WTC11 (cell line): ENCODE measurements around the gene GPX8. TPM values are rescaled to one million over a fixed set of nuclear protein-coding genes. Genes with fewer than 3 reads are reported as not detected.

Experiments used
- ATAC-seq: fragments of 200-7000 bp; cut with Tn5 transposase; 2 replicates; pipeline ENCODE4 v1.10.0; 2021; ENCODE audit warnings: mild to moderate bottlenecking, moderate library complexity
- CTCF ChIA-PET: fragments of 300-600 bp; sonication (Branson Sonifier 250); formaldehyde crosslinking; loops from one replicate; lab custom pipeline; 2021; ENCODE audit warnings: antibody characterized with exemption; lab: Charles Lee
- POLR2A ChIA-PET: fragments of 350-600 bp; sonication (Branson Sonifier 250); formaldehyde crosslinking; loops from one replicate; lab custom pipeline; 2021; ENCODE audit warnings: antibody characterized with exemption; lab: Charles Lee
- DNase-seq: peaks from one replicate; pipeline ENCODE4 v3.0.0; 2021; ENCODE audit warnings: low spot score
- H3K27ac Mint-ChIP-seq: 2 replicates; pipeline ENCODE4 v1.8.0; 2021; ENCODE audit warnings: mixed read lengths
- H3K27me3 Mint-ChIP-seq: 2 replicates; pipeline ENCODE4 v1.8.0; 2021; ENCODE audit warnings: low read depth, mild to moderate bottlenecking, moderate library complexity, mixed read lengths
- H3K36me3 Mint-ChIP-seq: 2 replicates; pipeline ENCODE4 v1.8.0; 2021; ENCODE audit warnings: mixed read lengths
- H3K4me1 Mint-ChIP-seq: 2 replicates; pipeline ENCODE4 v1.8.0; 2022; ENCODE audit warnings: mixed read lengths
- H3K4me3 Mint-ChIP-seq: 2 replicates; pipeline ENCODE4 v1.8.0; 2021; ENCODE audit warnings: mild to moderate bottlenecking, moderate library complexity, mixed read lengths
- H3K9me3 Mint-ChIP-seq: 2 replicates; pipeline ENCODE4 v1.8.0; 2021; ENCODE audit warnings: mixed read lengths
- ATF1 ChIP-seq: sonication (generic); formaldehyde crosslinking; IDR thresholded peaks from 2 replicates; pipeline ENCODE4 v1.8.1; 2023; ENCODE audit warnings: mild to moderate bottlenecking, moderate library complexity, missing genetic modification reagents
- GTF2I ChIP-seq: fragments of 250-450 bp; sonication (Bioruptor Pico); conservative IDR thresholded peaks from 2 replicates; pipeline ENCODE4 v1.4.0; 2021; ENCODE audit warnings: mild to moderate bottlenecking
- KAT7 ChIP-seq: sonication (generic); formaldehyde crosslinking; IDR thresholded peaks from 2 replicates; pipeline ENCODE4 v1.8.1; 2023; ENCODE audit warnings: missing genetic modification reagents, mild to moderate bottlenecking, borderline replicate concordance
- MXD4 ChIP-seq: fragments of 250-450 bp; sonication (Bioruptor Pico); IDR thresholded peaks from 2 replicates; pipeline ENCODE4 v1.8.0; 2021; ENCODE audit warnings: mild to moderate bottlenecking, moderate library complexity, borderline replicate concordance
- MYBL2 ChIP-seq: sonication (generic); formaldehyde crosslinking; IDR thresholded peaks from 2 replicates; pipeline ENCODE4 v1.8.1; 2023; ENCODE audit warnings: mild to moderate bottlenecking, moderate library complexity, missing genetic modification reagents
- NFE2L1 ChIP-seq: sonication (generic); formaldehyde crosslinking; IDR thresholded peaks from 2 replicates; pipeline ENCODE4 v1.8.1; 2023; ENCODE audit warnings: missing genetic modification reagents
- PRDM15 ChIP-seq: sonication (generic); formaldehyde crosslinking; IDR thresholded peaks from 2 replicates; pipeline ENCODE4 v1.8.0; 2022; ENCODE audit warnings: missing genetic modification reagents
- PREB ChIP-seq: sonication (generic); formaldehyde crosslinking; IDR thresholded peaks from 2 replicates; pipeline ENCODE4 v1.8.1; 2022; ENCODE audit warnings: mild to moderate bottlenecking, missing genetic modification reagents, moderate library complexity, borderline replicate concordance
- ZNF138 ChIP-seq: sonication (generic); formaldehyde crosslinking; conservative IDR thresholded peaks from 2 replicates; pipeline ENCODE4 v1.8.1; 2022; ENCODE audit warnings: mild to moderate bottlenecking, moderate library complexity, missing genetic modification reagents
- ZNF219 ChIP-seq: sonication (generic); formaldehyde crosslinking; IDR thresholded peaks from 2 replicates; pipeline ENCODE4 v1.8.0; 2023; ENCODE audit warnings: missing genetic modification reagents, mild to moderate bottlenecking, borderline replicate concordance
- ZNF281 ChIP-seq: sonication (generic); formaldehyde crosslinking; IDR thresholded peaks from 2 replicates; pipeline ENCODE4 v1.8.0; 2023; ENCODE audit warnings: mild to moderate bottlenecking, missing genetic modification reagents
- ZSCAN18 ChIP-seq: fragments of 250-450 bp; sonication (Bioruptor Pico); IDR thresholded peaks from 2 replicates; pipeline ENCODE4 v2.1.2; 2022; ENCODE audit warnings: mild to moderate bottlenecking, moderate library complexity
- total RNA-seq: library from RNA; stranded (reverse); gene quantifications from 3 replicates; pipeline ENCODE4 v1.2.3, GENCODE V29; 2021
- TF ChIP-seq, protein P1 (sequence below): fragments of 250-450 bp; sonication (Bioruptor Pico); IDR thresholded peaks from 2 replicates; pipeline ENCODE4 v1.9.0; 2021; ENCODE audit warnings: mild to moderate bottlenecking, borderline replicate concordance
- TF ChIP-seq, protein P2 (sequence below): sonication (generic); formaldehyde crosslinking; IDR thresholded peaks from 2 replicates; pipeline ENCODE4 v1.8.1; 2023; ENCODE audit warnings: mild to moderate bottlenecking, missing genetic modification reagents
- TF ChIP-seq, protein P3 (sequence below): sonication (generic); formaldehyde crosslinking; IDR thresholded peaks from 2 replicates; pipeline ENCODE4 v1.8.1; 2023; ENCODE audit warnings: mild to moderate bottlenecking, missing genetic modification reagents
- TF ChIP-seq, protein P4 (sequence below): sonication (generic); formaldehyde crosslinking; IDR thresholded peaks from 2 replicates; pipeline ENCODE4 v1.8.0; 2022; ENCODE audit warnings: mild to moderate bottlenecking, missing genetic modification reagents

GPX8 gene
- total RNA-seq, 1 experiment from 2014 or later: 39.2 TPM

- TF ChIP-seq ZNF281 (CRISPR knock-in tag): no peak
- TF ChIP-seq, protein P1, sequence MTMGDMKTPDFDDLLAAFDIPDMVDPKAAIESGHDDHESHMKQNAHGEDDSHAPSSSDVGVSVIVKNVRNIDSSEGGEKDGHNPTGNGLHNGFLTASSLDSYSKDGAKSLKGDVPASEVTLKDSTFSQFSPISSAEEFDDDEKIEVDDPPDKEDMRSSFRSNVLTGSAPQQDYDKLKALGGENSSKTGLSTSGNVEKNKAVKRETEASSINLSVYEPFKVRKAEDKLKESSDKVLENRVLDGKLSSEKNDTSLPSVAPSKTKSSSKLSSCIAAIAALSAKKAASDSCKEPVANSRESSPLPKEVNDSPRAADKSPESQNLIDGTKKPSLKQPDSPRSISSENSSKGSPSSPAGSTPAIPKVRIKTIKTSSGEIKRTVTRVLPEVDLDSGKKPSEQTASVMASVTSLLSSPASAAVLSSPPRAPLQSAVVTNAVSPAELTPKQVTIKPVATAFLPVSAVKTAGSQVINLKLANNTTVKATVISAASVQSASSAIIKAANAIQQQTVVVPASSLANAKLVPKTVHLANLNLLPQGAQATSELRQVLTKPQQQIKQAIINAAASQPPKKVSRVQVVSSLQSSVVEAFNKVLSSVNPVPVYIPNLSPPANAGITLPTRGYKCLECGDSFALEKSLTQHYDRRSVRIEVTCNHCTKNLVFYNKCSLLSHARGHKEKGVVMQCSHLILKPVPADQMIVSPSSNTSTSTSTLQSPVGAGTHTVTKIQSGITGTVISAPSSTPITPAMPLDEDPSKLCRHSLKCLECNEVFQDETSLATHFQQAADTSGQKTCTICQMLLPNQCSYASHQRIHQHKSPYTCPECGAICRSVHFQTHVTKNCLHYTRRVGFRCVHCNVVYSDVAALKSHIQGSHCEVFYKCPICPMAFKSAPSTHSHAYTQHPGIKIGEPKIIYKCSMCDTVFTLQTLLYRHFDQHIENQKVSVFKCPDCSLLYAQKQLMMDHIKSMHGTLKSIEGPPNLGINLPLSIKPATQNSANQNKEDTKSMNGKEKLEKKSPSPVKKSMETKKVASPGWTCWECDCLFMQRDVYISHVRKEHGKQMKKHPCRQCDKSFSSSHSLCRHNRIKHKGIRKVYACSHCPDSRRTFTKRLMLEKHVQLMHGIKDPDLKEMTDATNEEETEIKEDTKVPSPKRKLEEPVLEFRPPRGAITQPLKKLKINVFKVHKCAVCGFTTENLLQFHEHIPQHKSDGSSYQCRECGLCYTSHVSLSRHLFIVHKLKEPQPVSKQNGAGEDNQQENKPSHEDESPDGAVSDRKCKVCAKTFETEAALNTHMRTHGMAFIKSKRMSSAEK (CRISPR knock-in tag): no peak
These were observed 27.4 kb downstream of the GPX8 start (continued) for GRCh38 chr5:55187370-55187769.

DNA sequence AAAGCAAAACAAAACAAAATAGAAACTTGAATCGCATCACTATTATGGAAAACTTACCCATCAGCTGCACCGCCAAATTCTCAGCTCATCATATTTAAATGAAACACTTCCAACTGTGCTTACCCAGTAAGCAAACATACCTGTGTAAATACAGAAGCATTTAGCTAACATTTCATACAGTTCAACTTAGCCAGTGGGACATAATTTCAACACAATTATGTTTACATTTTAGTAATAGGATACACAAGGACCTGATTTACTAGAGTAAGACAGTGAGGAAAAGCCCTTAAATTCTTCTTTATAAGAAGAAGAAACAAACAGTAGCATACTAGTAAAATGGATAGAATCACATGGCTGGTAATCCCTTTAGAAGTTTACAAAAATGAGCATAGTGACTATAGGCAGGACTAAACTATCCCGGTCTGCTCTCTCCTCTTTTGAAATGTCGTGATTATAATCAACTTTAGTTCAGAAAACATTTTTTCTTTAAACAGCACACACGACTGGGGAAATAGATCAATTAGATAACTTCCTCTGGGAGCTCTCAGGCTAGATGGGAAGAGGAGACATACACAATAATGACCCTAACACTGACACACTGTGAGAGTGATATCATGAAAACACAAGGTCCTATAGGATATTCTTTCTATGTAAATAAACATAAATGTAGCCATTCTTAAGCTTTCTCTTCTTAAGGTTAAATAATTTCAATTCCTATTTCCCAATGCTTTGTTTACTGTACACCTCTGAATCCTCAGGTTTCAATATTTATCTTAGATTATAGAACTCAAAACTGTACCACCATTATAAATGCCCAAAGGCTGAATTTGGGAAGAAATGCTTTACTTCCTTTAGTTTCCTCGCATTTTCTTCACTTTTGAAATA is 28.9 kb downstream of the GPX8 start:
- Mint-ChIP-seq H3K9me3 (no peaks in the 10 kb centered on the region), H3K27me3 (peaks cover 55% of the 10 kb centered on the region), H3K4me1 (no peaks in the 10 kb centered on the region), H3K36me3 (no peaks in the 10 kb centered on the region), H3K27ac (no peak overlapping the region), H3K4me3 (no peak overlapping the region)
- DNase-seq (no peak), ATAC-seq (no peak)
- CTCF ChIA-PET: interaction anchor here (1.0 kb wide), 1 partner anchor 35 kb away, joined by 3 read pairs; no protein-coding TSS in a partner anchor
- POLR2A ChIA-PET: no interaction called here
- TF ChIP-seq ZSCAN18 (CRISPR knock-in tag) (no peak), MYBL2 (no peak), NFE2L1 (CRISPR knock-in tag) (no peak), GTF2I (CRISPR knock-in tag) (no peak), KAT7 (CRISPR knock-in tag) (no peak), ZNF138 (CRISPR knock-in tag) (no peak), MXD4 (CRISPR knock-in tag) (no peak), ATF1 (CRISPR knock-in tag) (no peak), PREB (CRISPR knock-in tag) (no peak), PRDM15 (CRISPR knock-in tag) (no peak), ZNF219 (CRISPR knock-in tag) (no peak)
- TF ChIP-seq, protein P2, sequence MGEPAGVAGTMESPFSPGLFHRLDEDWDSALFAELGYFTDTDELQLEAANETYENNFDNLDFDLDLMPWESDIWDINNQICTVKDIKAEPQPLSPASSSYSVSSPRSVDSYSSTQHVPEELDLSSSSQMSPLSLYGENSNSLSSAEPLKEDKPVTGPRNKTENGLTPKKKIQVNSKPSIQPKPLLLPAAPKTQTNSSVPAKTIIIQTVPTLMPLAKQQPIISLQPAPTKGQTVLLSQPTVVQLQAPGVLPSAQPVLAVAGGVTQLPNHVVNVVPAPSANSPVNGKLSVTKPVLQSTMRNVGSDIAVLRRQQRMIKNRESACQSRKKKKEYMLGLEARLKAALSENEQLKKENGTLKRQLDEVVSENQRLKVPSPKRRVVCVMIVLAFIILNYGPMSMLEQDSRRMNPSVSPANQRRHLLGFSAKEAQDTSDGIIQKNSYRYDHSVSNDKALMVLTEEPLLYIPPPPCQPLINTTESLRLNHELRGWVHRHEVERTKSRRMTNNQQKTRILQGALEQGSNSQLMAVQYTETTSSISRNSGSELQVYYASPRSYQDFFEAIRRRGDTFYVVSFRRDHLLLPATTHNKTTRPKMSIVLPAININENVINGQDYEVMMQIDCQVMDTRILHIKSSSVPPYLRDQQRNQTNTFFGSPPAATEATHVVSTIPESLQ (CRISPR knock-in tag): no peak
- TF ChIP-seq, protein P3, sequence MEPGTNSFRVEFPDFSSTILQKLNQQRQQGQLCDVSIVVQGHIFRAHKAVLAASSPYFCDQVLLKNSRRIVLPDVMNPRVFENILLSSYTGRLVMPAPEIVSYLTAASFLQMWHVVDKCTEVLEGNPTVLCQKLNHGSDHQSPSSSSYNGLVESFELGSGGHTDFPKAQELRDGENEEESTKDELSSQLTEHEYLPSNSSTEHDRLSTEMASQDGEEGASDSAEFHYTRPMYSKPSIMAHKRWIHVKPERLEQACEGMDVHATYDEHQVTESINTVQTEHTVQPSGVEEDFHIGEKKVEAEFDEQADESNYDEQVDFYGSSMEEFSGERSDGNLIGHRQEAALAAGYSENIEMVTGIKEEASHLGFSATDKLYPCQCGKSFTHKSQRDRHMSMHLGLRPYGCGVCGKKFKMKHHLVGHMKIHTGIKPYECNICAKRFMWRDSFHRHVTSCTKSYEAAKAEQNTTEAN (CRISPR knock-in tag): no peak
- TF ChIP-seq, protein P4, sequence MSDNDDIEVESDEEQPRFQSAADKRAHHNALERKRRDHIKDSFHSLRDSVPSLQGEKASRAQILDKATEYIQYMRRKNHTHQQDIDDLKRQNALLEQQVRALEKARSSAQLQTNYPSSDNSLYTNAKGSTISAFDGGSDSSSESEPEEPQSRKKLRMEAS (CRISPR knock-in tag): no peak
